Vagina (tissue), 2 donors: ENCODE measurements around the gene SERPINF2.

ENCODE experiments used
- CTCF ChIP-seq, 3 experiments: fragments of 450-650 bp in 2 of 3; fragments of 200-600 bp in 1 of 3; sonication (generic) in 1 of 3; IDR thresholded peaks; one replicate each; pipeline ENCODE4 v1.5.1; 2017 to 2019; ENCODE audit warnings: antibody characterized with exemption in 3 of 3, mild to moderate bottlenecking in 2 of 3, moderate library complexity in 2 of 3
- POLR2AphosphoS5 ChIP-seq, 2 donors: sonication (generic); formaldehyde crosslinking; IDR thresholded peaks; one replicate each; pipeline ENCODE4 v1.9.0; 2017; ENCODE audit warnings: antibody characterized with exemption in 2 of 2, mild to moderate bottlenecking in 2 of 2, low read depth in 1 of 2; ENCODE audit not compliant: insufficient read depth in 1 of 2

GRCh38 chr17:1773696-1774181 is 31.1 kb downstream of the SERPINF2 start:
- TF ChIP-seq CTCF (IDR thresholded peaks at IDR 0.05) (no peak), POLR2AphosphoS5 (IDR thresholded peaks at IDR 0.05; ENCODE audit: insufficient read depth in 1 of 2, low read depth in 1 of 2) (peak in 1 of 2 donors; percentile 7)
